HCT116 (cell line): ENCODE data around the gene STX1B.

Experiments used
- CTCF ChIP-seq, 3 experiments: fragments of 200-600 bp in 1 of 3; sonication (generic) in 1 of 3; IDR thresholded peaks in 2 of 3; conservative IDR thresholded peaks in 1 of 3; 2 replicates each; pipeline ENCODE4 v1.5.1; 2012 to 2017; ENCODE audit warnings: low read depth in 2 of 3, low read length in 2 of 3, antibody characterized with exemption in 1 of 3, borderline replicate concordance in 1 of 3, control low read depth in 1 of 3, mild to moderate bottlenecking in 1 of 3, mixed read lengths in 1 of 3, mixed run types in 1 of 3, moderate library complexity in 1 of 3; ENCODE audit not compliant: insufficient read depth in 1 of 3
- ELF1 ChIP-seq: IDR thresholded peaks from 2 replicates; pipeline ENCODE4 v1.6.1; 2012; ENCODE audit warnings: low read depth, borderline replicate concordance
- EZH2 ChIP-seq: fragments of 200-600 bp; sonication (generic); IDR thresholded peaks from 2 replicates; pipeline ENCODE4 v1.6.1; 2017; ENCODE audit warnings: antibody characterized with exemption, mixed run types
- FOSL1 ChIP-seq: IDR thresholded peaks from 2 replicates; pipeline ENCODE4 v1.6.1; 2012; ENCODE audit warnings: low read depth
- MAX ChIP-seq: IDR thresholded peaks from 2 replicates; pipeline ENCODE4 v1.6.1; 2012
- POLR2A ChIP-seq: IDR thresholded peaks from 2 replicates; pipeline ENCODE4 v1.7.0; 2011; ENCODE audit warnings: borderline replicate concordance; ENCODE audit not compliant: insufficient read depth, insufficient read length; ENCODE audit errors: extremely low read depth
- SIN3A ChIP-seq: IDR thresholded peaks from 2 replicates; pipeline ENCODE4 v1.6.1; 2012; ENCODE audit warnings: low read depth
- TCF7L2 ChIP-seq: IDR thresholded peaks from 2 replicates; pipeline ENCODE4 v1.7.0; 2011; ENCODE audit warnings: borderline replicate concordance, inconsistent platforms; ENCODE audit not compliant: insufficient read depth, insufficient read length; ENCODE audit errors: extremely low read depth
- YY1 ChIP-seq: IDR thresholded peaks from 2 replicates; pipeline ENCODE4 v1.6.1; 2011; ENCODE audit warnings: low read length, low read depth, moderate library complexity, mild to moderate bottlenecking; ENCODE audit not compliant: insufficient replicate concordance; ENCODE audit errors: extremely low read depth
- ZNF274 ChIP-seq: fragments of 200-500 bp; sonication (Bioruptor generic); IDR thresholded peaks from 2 replicates; pipeline ENCODE4 v1.6.1; 2014; ENCODE audit warnings: mild to moderate bottlenecking, low read depth, low read length, inconsistent platforms

- TF ChIP-seq MAX (no peak), CTCF (IDR thresholded peaks at IDR 0.05 in 2 of 3, conservative IDR thresholded peaks at IDR 0.05 in 1 of 3; ENCODE audit: borderline replicate concordance in 1 of 3, insufficient read depth in 1 of 3, low read depth in 2 of 3, low read length in 2 of 3) (no peak), TCF7L2 (no peak), POLR2A (no peak), SIN3A (no peak), FOSL1 (no peak), EZH2 (no peak), ZNF274 (no peak), ELF1 (no peak), YY1 (no peak)
These were observed 12.8 kb upstream of the STX1B start for GRCh38 chr16:31023252-31023602.
